PFSK-1 (cell line): Measurements from ENCODE around the gene ADCY2.

Source experiments
- FOXP2 ChIP-seq: optimal IDR thresholded peaks from 2 replicates; pipeline ENCODE3; 2011; ENCODE audit warnings: borderline replicate concordance, control low read depth, inconsistent platforms; ENCODE audit not compliant: insufficient read depth; ENCODE audit errors: extremely low read length, extremely low read depth
- POLR2AphosphoS5 ChIP-seq: IDR thresholded peaks from 2 replicates; pipeline ENCODE4 v1.6.1; 2012; ENCODE audit warnings: low read depth, mild to moderate bottlenecking, control low read depth, low read length, moderate library complexity
- TAF1 ChIP-seq: IDR thresholded peaks from 2 replicates; pipeline ENCODE4 v1.6.1; 2012; ENCODE audit warnings: low read length, control low read depth, borderline replicate concordance; ENCODE audit not compliant: insufficient read depth
- TF ChIP-seq, protein P1 (sequence below), 2 experiments: IDR thresholded peaks; 2 replicates each; pipeline versions ENCODE4 v1.6.1 to v1.8.0; 2011 to 2012; ENCODE audit warnings: low read depth in 2 of 2, low read length in 2 of 2, control low read depth in 1 of 2, inconsistent platforms in 1 of 2, mild to moderate bottlenecking in 1 of 2, moderate library complexity in 1 of 2; ENCODE audit not compliant: insufficient read depth in 1 of 2

DNA sequence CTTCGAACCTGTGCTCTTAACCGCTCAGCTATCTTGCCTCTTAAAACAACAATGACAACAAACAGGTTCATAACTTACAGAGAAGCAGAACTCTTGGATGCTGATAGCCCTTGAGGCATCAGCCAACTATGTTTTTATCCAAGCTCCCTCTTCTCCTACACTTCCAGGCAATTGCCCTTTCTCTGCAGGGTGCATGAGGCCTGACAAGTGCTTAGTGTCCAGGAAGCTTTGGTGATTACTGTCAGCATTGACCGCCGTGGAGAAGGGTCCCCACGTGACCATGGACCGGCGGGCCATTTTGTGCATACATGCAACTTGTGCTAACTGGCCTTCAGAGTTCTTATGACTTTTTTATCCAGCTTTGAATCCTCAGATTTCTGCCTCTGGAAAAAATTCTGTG, 71.2 kb downstream of the ADCY2 start:
- TF ChIP-seq TAF1 (no peak), POLR2AphosphoS5 (no peak), FOXP2 (no peak)
- TF ChIP-seq, protein P1, sequence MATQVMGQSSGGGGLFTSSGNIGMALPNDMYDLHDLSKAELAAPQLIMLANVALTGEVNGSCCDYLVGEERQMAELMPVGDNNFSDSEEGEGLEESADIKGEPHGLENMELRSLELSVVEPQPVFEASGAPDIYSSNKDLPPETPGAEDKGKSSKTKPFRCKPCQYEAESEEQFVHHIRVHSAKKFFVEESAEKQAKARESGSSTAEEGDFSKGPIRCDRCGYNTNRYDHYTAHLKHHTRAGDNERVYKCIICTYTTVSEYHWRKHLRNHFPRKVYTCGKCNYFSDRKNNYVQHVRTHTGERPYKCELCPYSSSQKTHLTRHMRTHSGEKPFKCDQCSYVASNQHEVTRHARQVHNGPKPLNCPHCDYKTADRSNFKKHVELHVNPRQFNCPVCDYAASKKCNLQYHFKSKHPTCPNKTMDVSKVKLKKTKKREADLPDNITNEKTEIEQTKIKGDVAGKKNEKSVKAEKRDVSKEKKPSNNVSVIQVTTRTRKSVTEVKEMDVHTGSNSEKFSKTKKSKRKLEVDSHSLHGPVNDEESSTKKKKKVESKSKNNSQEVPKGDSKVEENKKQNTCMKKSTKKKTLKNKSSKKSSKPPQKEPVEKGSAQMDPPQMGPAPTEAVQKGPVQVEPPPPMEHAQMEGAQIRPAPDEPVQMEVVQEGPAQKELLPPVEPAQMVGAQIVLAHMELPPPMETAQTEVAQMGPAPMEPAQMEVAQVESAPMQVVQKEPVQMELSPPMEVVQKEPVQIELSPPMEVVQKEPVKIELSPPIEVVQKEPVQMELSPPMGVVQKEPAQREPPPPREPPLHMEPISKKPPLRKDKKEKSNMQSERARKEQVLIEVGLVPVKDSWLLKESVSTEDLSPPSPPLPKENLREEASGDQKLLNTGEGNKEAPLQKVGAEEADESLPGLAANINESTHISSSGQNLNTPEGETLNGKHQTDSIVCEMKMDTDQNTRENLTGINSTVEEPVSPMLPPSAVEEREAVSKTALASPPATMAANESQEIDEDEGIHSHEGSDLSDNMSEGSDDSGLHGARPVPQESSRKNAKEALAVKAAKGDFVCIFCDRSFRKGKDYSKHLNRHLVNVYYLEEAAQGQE (IDR thresholded peaks at IDR 0.05; ENCODE audit: insufficient read depth in 1 of 2, low read depth in 2 of 2, low read length in 2 of 2), result no peak
